ENCODE measurements around the gene ZNF672.

ZNF672 gene

GRCh38 chr1:248860007-248860406, 22.0 kb downstream of the ZNF672 start:
- peaks cover 17% of the 10 kb centered on the region for H3K36me3 ChIP-seq (ENCODE audit: low read depth)
- H3K27me3 ChIP-seq (ENCODE audit: insufficient read depth, poor library complexity, severe bottlenecking), result no peaks in the 10 kb centered on the region
- H3K4me1 ChIP-seq (ENCODE audit: insufficient read depth, poor library complexity, severe bottlenecking), result no peaks in the 10 kb centered on the region
- no peaks in the 10 kb centered on the region for H3K9me3 ChIP-seq (ENCODE audit: severe bottlenecking)
- ATAC-seq (ENCODE audit: low read depth), result no peak
- no peak for DNase-seq (ENCODE audit: low spot score)
- no peak for TF ChIP-seq CTCF (IDR thresholded peaks at IDR 0.05; ENCODE audit: poor library complexity, severe bottlenecking)
- no peak overlapping the region for H3K4me3 ChIP-seq (ENCODE audit: severe bottlenecking)
- no peak overlapping the region for H3K27ac ChIP-seq (ENCODE audit: poor library complexity, severe bottlenecking)

GRCh38 chr1:248861616-248862015, 23.6 kb downstream of the ZNF672 start:
- no peak overlapping the region for H3K4me3 ChIP-seq (ENCODE audit: severe bottlenecking)
- H3K27ac ChIP-seq (ENCODE audit: poor library complexity, severe bottlenecking), result no peak overlapping the region
- peaks cover 4% of the 10 kb centered on the region; the same call in 1 of the 2 replicates for H3K36me3 ChIP-seq (ENCODE audit: low read depth)
- DNase-seq (ENCODE audit: low spot score), result no peak
- ATAC-seq (ENCODE audit: low read depth), result no peak
- no peaks in the 10 kb centered on the region for H3K27me3 ChIP-seq (ENCODE audit: insufficient read depth, poor library complexity, severe bottlenecking)
- no peaks in the 10 kb centered on the region for H3K9me3 ChIP-seq (ENCODE audit: severe bottlenecking)
- H3K4me1 ChIP-seq (ENCODE audit: insufficient read depth, poor library complexity, severe bottlenecking), result no peaks in the 10 kb centered on the region
- TF ChIP-seq CTCF (IDR thresholded peaks at IDR 0.05; ENCODE audit: poor library complexity, severe bottlenecking), result no peak

- no peaks in the 10 kb centered on the region for H3K9me3 ChIP-seq (ENCODE audit: severe bottlenecking)
- no peak overlapping the region for H3K27ac ChIP-seq (ENCODE audit: poor library complexity, severe bottlenecking)
- no peak for TF ChIP-seq CTCF (IDR thresholded peaks at IDR 0.05; ENCODE audit: poor library complexity, severe bottlenecking)
- H3K4me1 ChIP-seq (ENCODE audit: insufficient read depth, poor library complexity, severe bottlenecking), result no peaks in the 10 kb centered on the region
- H3K4me3 ChIP-seq (ENCODE audit: severe bottlenecking), result peak overlapping the region; percentile 42
- no peaks in the 10 kb centered on the region for H3K36me3 ChIP-seq (ENCODE audit: low read depth)
- no peaks in the 10 kb centered on the region for H3K27me3 ChIP-seq (ENCODE audit: insufficient read depth, poor library complexity, severe bottlenecking)
- DNase-seq (ENCODE audit: low spot score) (no peak), ATAC-seq (ENCODE audit: low read depth) (peak; percentile 4; the same call in 1 of the 3 replicates)
These were observed 24.6 kb downstream of the ZNF672 start for GRCh38 chr1:248862695-248862997.

- Histone ChIP-seq H3K9me3 (ENCODE audit: severe bottlenecking) (no peaks in the 10 kb centered on the region), H3K4me3 (ENCODE audit: severe bottlenecking) (peak overlapping the region; percentile 42), H3K27ac (ENCODE audit: poor library complexity, severe bottlenecking) (no peak overlapping the region), H3K36me3 (ENCODE audit: low read depth) (no peaks in the 10 kb centered on the region), H3K4me1 (ENCODE audit: insufficient read depth, poor library complexity, severe bottlenecking) (no peaks in the 10 kb centered on the region), H3K27me3 (ENCODE audit: insufficient read depth, poor library complexity, severe bottlenecking) (no peaks in the 10 kb centered on the region)
- no peak for DNase-seq (ENCODE audit: low spot score)
- no peak for TF ChIP-seq CTCF (IDR thresholded peaks at IDR 0.05; ENCODE audit: poor library complexity, severe bottlenecking)
- peak; percentile 66 for ATAC-seq (ENCODE audit: low read depth)
These were observed 25.2 kb downstream of the ZNF672 start for GRCh38 chr1:248862998-248863881.

- no peak for ATAC-seq (ENCODE audit: low read depth)
- TF ChIP-seq CTCF (IDR thresholded peaks at IDR 0.05; ENCODE audit: poor library complexity, severe bottlenecking), result no peak
These were observed 33.9 kb downstream of the ZNF672 start for GRCh38 chr1:248871837-248872401.

More at GRCh38 chr1:248871837-248872401, 33.9 kb downstream of the ZNF672 start:
- Histone ChIP-seq H3K4me3 (ENCODE audit: severe bottlenecking) (peak overlapping the region; percentile 68), H3K27ac (ENCODE audit: poor library complexity, severe bottlenecking) (peak overlapping the region; percentile 58), H3K9me3 (ENCODE audit: severe bottlenecking) (no peaks in the 10 kb centered on the region), H3K36me3 (ENCODE audit: low read depth) (no peaks in the 10 kb centered on the region), H3K4me1 (ENCODE audit: insufficient read depth, poor library complexity, severe bottlenecking) (no peaks in the 10 kb centered on the region), H3K27me3 (ENCODE audit: insufficient read depth, poor library complexity, severe bottlenecking) (no peaks in the 10 kb centered on the region)
- no peak for DNase-seq (ENCODE audit: low spot score)

Data from RWPE2 (cell line).